ENCODE data around the gene MAPK4. TPM values are rescaled to one million over a fixed set of nuclear protein-coding genes. Genes with fewer than 3 reads are reported as not detected.

Gene MAPK4
- total RNA-seq, 1 donor from 2014 or later = not detected

DNA sequence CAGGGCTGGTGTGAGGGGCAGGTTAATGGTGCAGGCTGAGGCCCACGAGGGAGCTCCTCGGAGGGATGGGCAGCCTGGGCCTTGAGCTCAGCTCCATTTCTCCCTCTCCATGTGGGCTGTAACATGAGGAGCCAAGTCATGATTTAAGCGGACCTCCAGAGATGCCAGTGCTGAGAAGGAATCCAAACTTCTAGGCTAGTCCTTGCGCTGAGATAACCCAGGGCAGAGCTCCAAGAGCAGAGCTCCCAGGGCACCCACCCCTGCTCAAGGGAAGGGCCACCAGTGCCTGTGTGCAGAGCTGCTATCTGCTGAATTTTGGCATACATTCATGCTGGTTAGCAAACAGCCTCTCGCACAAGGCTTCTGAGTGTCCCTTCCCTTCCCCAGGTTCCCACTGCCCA lies 164.9 kb downstream of the MAPK4 start:
- TF ChIP-seq, protein P1, sequence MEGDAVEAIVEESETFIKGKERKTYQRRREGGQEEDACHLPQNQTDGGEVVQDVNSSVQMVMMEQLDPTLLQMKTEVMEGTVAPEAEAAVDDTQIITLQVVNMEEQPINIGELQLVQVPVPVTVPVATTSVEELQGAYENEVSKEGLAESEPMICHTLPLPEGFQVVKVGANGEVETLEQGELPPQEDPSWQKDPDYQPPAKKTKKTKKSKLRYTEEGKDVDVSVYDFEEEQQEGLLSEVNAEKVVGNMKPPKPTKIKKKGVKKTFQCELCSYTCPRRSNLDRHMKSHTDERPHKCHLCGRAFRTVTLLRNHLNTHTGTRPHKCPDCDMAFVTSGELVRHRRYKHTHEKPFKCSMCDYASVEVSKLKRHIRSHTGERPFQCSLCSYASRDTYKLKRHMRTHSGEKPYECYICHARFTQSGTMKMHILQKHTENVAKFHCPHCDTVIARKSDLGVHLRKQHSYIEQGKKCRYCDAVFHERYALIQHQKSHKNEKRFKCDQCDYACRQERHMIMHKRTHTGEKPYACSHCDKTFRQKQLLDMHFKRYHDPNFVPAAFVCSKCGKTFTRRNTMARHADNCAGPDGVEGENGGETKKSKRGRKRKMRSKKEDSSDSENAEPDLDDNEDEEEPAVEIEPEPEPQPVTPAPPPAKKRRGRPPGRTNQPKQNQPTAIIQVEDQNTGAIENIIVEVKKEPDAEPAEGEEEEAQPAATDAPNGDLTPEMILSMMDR (IDR thresholded peaks at IDR 0.05) = no peak
- ATAC-seq (ENCODE audit: low read depth) = no peak
- H3K27me3 Mint-ChIP-seq = peaks cover 14% of the 10 kb centered on the region
- ChIA-PET POLR2A (no interaction called here), CTCF (no interaction called here)
- intact Hi-C loops (cut with micrococcal nuclease) = no loop called here
- H3K36me3 Mint-ChIP-seq (ENCODE audit: low read depth) = no peaks in the 10 kb centered on the region
- H3K27ac Mint-ChIP-seq = no peak overlapping the region
- H3K4me1 Mint-ChIP-seq = no peaks in the 10 kb centered on the region
- no peaks in the 10 kb centered on the region for H3K9me3 Mint-ChIP-seq
- DNase-seq = no peak
- H3K4me3 Mint-ChIP-seq = no peak overlapping the region

DNA sequence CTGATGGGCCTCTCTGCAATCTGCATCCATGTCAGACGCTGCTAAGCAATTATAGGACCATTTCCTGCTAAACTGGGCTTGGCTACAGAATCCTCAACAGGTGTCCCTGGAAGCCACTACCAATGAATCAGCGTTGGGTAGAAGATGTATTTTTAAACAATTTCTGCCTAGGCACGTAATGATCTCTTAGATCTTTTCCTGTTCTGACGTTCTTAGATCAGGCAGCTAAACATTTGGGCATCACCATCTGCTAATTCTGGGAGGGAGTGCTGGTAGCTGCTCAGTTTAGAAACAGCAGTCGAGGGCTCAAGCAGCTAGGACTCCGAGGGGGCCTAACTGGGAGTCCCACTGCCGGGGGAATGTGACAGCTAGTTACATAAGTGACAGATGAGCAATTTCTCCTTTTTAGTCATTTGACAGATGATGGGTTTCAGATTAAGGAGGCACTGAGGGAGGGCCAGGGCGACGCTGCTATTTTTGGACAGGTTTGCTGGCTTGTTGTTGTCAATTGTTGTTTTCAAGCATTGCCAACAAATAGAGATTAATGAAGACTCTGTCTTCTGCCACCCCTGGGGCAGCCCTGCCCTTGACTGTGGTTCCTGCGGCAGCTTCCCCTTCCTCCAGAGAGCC lies 167.2 kb downstream of the MAPK4 start:
- Mint-ChIP-seq H3K36me3 (ENCODE audit: low read depth) (no peaks in the 10 kb centered on the region), H3K27ac (no peak overlapping the region), H3K27me3 (peaks cover 9% of the 10 kb centered on the region), H3K4me1 (no peaks in the 10 kb centered on the region), H3K4me3 (no peak overlapping the region), H3K9me3 (no peaks in the 10 kb centered on the region)
- ChIA-PET CTCF (no interaction called here), POLR2A (no interaction called here)
- TF ChIP-seq, protein P1 (IDR thresholded peaks at IDR 0.05) = no peak
- intact Hi-C loops (cut with micrococcal nuclease) = no loop called here
- ATAC-seq (ENCODE audit: low read depth) (no peak), DNase-seq (no peak)

DNA sequence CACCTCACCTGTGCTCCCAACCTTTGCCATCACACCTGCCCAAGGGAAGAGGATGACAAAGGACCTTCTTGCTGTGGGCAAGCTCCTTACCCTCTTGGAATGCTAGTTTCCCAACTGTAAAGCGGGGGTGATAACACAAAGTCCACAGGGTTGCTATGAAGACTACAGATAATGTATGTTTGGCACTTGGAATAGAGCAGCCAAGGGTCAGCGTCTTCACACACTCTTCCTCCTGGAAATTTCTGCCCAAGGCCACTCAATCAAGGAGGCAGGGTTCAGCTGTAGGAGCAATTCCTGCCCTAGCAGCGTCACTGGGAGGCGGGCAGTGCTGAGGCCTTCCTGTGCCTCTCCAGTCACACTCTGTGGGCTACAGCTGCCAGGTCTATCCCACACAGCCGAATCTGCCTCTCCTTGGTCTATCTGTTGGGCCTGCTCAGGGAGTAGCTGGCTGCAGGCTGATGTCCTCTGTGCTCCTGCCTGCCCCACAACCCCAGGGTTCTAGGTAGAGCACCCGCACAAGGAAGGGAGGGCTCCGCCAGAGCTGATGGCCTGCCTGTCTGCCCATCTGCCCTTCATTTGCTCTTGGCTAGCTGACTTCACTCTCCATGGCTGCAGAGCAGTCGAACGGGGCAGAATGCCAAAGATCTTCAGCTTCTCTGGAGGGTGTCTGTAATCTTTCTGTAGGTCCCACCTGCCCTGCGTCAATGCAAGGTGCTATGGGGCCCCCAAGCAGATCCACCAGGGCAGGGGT lies 168.0 kb downstream of the MAPK4 start:
- H3K27me3 Mint-ChIP-seq = peaks cover 9% of the 10 kb centered on the region
- TF ChIP-seq, protein P1 (IDR thresholded peaks at IDR 0.05) = no peak
- ATAC-seq (ENCODE audit: low read depth) = no peak
- no peaks in the 10 kb centered on the region for H3K4me1 Mint-ChIP-seq
- CTCF ChIA-PET = no interaction called here
- POLR2A ChIA-PET = no interaction called here
- no peak for DNase-seq
- H3K36me3 Mint-ChIP-seq (ENCODE audit: low read depth) = no peaks in the 10 kb centered on the region
- H3K9me3 Mint-ChIP-seq = no peaks in the 10 kb centered on the region
- H3K27ac Mint-ChIP-seq = no peak overlapping the region
- intact Hi-C loops (cut with micrococcal nuclease) = no loop called here
- no peak overlapping the region for H3K4me3 Mint-ChIP-seq

DNA sequence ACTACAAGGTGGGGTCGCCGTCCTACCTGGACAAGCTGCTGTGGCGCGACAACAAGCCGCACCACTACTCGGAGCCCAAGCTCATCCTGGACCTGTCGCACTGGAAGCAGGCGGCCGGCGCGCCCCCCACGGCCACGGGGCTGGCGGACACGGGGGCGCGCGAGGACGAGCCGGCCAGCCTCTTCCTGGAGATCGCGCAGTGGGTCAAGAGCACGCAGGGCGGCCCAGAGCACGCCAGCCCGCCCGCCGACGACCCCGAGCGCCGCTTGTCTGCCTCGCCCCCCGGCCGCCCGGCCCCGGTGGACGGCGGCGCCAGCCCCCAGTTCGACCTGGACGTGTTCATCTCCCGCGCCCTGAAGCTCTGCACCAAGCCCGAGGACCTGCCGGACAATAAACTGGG lies 169.5 kb downstream of the MAPK4 start:
- CTCF ChIA-PET = no interaction called here
- Mint-ChIP-seq H3K27ac (no peak overlapping the region), H3K36me3 (ENCODE audit: low read depth) (no peaks in the 10 kb centered on the region), H3K27me3 (peaks cover 6% of the 10 kb centered on the region), H3K9me3 (no peaks in the 10 kb centered on the region), H3K4me3 (no peak overlapping the region), H3K4me1 (no peaks in the 10 kb centered on the region)
- intact Hi-C loops (cut with micrococcal nuclease) = no loop called here
- ATAC-seq (ENCODE audit: low read depth) (no peak), DNase-seq (no peak)
- POLR2A ChIA-PET = no interaction called here
- TF ChIP-seq, protein P1 (IDR thresholded peaks at IDR 0.05) = no peak

DNA sequence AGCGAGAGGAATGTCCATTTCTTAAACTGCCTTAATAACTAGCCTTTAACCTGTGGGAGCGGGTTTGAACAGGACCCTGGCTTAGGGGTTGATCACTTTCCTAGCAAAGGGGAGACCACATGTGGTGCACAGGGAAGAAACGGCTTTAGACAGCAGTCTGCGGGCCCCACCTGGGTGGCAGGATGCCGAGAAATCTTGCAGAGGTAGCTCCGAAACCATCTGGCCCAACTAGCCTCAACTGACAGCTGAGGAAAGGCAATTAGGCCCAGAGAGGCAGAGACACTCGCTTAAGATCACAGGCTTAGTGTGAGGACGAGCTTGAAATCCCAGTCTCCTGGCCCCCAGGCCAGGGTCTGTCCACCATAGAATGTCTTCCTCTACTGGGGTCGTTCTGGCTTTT lies 170.1 kb downstream of the MAPK4 start:
- intact Hi-C loops (cut with micrococcal nuclease) = no loop called here
- TF ChIP-seq, protein P1 (IDR thresholded peaks at IDR 0.05) = no peak
- POLR2A ChIA-PET = no interaction called here
- Mint-ChIP-seq H3K36me3 (ENCODE audit: low read depth) (no peaks in the 10 kb centered on the region), H3K27ac (no peak overlapping the region), H3K9me3 (no peaks in the 10 kb centered on the region), H3K27me3 (peaks cover 6% of the 10 kb centered on the region), H3K4me1 (no peaks in the 10 kb centered on the region), H3K4me3 (no peak overlapping the region)
- CTCF ChIA-PET = no interaction called here
- DNase-seq = no peak
- ATAC-seq (ENCODE audit: low read depth) = no peak
